ENCODE results near the gene CDC20. TPM values are rescaled to one million over a fixed set of nuclear protein-coding genes. Genes with fewer than 3 reads are reported as not detected.

Gene CDC20
- total RNA-seq, 2 donors from 2014 or later = 0.35 to 0.41 TPM

DNA sequence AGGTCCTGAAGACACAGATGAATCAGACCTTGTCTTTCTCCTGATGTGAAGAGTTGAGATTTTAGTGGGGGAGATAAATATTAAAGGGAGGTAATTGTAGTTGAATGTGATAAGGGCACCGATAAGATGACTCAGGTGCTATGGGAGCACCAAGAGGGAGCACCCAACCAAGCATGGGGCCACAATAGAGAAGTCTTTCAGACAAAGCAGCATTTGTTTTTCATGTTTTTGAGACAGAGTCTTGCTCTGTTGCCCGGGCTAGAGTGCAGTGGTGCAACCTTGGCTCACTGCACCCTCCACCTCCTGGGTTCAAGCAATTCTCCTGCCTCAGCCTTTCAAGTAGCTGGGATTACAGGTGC, 47.1 kb downstream of the CDC20 start:
- ATAC-seq (ENCODE audit: insufficient number of reproducible peaks, low FRiP score, low read depth) (no peak), DNase-seq (ENCODE audit: low spot score) (no peak)
- Histone ChIP-seq H3K4me3 (no peak overlapping the region), H3K4me1 (ENCODE audit: control insufficient read depth in 1 of 2, low read depth in 2 of 2) (no peaks in the 10 kb centered on the region), H3K27ac (no peak overlapping the region), H3K27me3 (replicated peaks; ENCODE audit: insufficient read depth) (no peaks in the 10 kb centered on the region), H3K9me3 (no peaks in the 10 kb centered on the region), H3K36me3 (peaks cover 46% of the 10 kb centered on the region)
- TF ChIP-seq, protein P1, sequence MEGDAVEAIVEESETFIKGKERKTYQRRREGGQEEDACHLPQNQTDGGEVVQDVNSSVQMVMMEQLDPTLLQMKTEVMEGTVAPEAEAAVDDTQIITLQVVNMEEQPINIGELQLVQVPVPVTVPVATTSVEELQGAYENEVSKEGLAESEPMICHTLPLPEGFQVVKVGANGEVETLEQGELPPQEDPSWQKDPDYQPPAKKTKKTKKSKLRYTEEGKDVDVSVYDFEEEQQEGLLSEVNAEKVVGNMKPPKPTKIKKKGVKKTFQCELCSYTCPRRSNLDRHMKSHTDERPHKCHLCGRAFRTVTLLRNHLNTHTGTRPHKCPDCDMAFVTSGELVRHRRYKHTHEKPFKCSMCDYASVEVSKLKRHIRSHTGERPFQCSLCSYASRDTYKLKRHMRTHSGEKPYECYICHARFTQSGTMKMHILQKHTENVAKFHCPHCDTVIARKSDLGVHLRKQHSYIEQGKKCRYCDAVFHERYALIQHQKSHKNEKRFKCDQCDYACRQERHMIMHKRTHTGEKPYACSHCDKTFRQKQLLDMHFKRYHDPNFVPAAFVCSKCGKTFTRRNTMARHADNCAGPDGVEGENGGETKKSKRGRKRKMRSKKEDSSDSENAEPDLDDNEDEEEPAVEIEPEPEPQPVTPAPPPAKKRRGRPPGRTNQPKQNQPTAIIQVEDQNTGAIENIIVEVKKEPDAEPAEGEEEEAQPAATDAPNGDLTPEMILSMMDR (IDR thresholded peaks at IDR 0.05) = no peak

DNA sequence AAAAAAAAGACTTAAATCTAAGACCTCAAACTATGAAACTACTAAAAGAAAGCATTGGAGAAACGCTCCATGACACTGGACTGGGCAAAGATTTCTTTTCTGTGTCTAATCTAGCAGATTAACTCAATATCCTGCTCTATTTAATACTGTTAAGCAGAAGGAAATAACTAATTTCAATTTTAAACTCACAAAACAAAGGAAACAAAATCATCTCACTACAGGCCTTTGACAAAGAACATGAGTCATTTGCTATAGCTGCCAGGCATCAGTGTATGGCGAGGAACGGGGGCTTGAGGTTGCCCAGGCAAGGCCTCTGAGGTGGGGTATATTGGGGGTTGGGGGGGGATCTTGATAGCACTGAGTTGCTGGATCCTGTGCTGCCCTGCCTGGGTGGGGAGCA, 51.8 kb downstream of the CDC20 start:
- Histone ChIP-seq H3K4me3 (no peak overlapping the region), H3K27ac (no peak overlapping the region), H3K9me3 (no peaks in the 10 kb centered on the region), H3K27me3 (replicated peaks; ENCODE audit: insufficient read depth) (no peaks in the 10 kb centered on the region), H3K4me1 (ENCODE audit: control insufficient read depth in 1 of 2, low read depth in 2 of 2) (no peaks in the 10 kb centered on the region), H3K36me3 (peaks cover 28% of the 10 kb centered on the region)
- ATAC-seq (ENCODE audit: insufficient number of reproducible peaks, low FRiP score, low read depth) (no peak), DNase-seq (ENCODE audit: low spot score) (no peak)
- TF ChIP-seq, protein P1 (IDR thresholded peaks at IDR 0.05) = no peak

Other genes with a start within 250 kb of the CDC20 start
- gene EBNA1BP2, start 186.7 kb upstream of the CDC20 start, total RNA-seq = 10 to 100 TPM; 27.1 to 55.9 TPM
- gene CFAP57, start 186.7 kb upstream of the CDC20 start, total RNA-seq = under 1 TPM; 0.27 to 0.42 TPM
- under 1 TPM in 1 of 2 donors, not detected in 1; 0.63 TPM for gene TMEM125, start 89.0 kb upstream of the CDC20 start, total RNA-seq
- gene C1orf210, start 73.4 kb upstream of the CDC20 start, total RNA-seq = not detected
- gene TIE1, start 58.0 kb upstream of the CDC20 start, total RNA-seq = 10 to 100 TPM; 23.7 to 25.7 TPM
- gene MPL, start 21.2 kb upstream of the CDC20 start, total RNA-seq = not detected
- 10 to 100 TPM; 36.3 to 40.8 TPM for gene ELOVL1, start 9.0 kb downstream of the CDC20 start, total RNA-seq
- gene MED8, start 30.8 kb downstream of the CDC20 start, total RNA-seq = 10 to 100 TPM; 33.8 to 52.7 TPM
- gene SZT2, start 30.9 kb downstream of the CDC20 start, total RNA-seq = 10 to 100 TPM; 50.0 to 65.3 TPM
- gene HYI, start 95.0 kb downstream of the CDC20 start, total RNA-seq = 10 to 100 TPM; 57.7 to 70.0 TPM
- gene PTPRF, start 171.9 kb downstream of the CDC20 start, total RNA-seq = 10 to 100 TPM; 43.9 to 55.1 TPM

Data from thoracic aorta (tissue), 2 donors.